Tibial artery (tissue), 4 donors: ENCODE results near the gene PEX6.

Experiments
- DNase-seq, 2 donors: peaks; one replicate each; pipeline ENCODE4 v3.0.0-alpha.2; 2019
- H3K27ac ChIP-seq, 2 donors: fragments of 200-600 bp; sonication (generic) in 1 of 2; 1 replicate in 1 of 2; 2 replicates in 1 of 2; pipeline ENCODE4 v1.5.1; 2018 to 2019; ENCODE audit warnings: mild to moderate bottlenecking in 1 of 2
- H3K27me3 ChIP-seq, 2 donors: fragments of 200-600 bp; sonication (generic) in 1 of 2; one replicate each; pipeline versions ENCODE4 v1.5.1 to v1.6.0; 2016 to 2019
- H3K36me3 ChIP-seq, 3 donors: fragments of 200-600 bp; sonication (generic) in 2 of 3; one replicate each; pipeline ENCODE4 v1.5.1; 2016 to 2019; ENCODE audit warnings: mild to moderate bottlenecking in 2 of 3
- H3K4me1 ChIP-seq, 4 donors: fragments of 200-600 bp; sonication (generic) in 2 of 4; 1 replicate in 3 of 4; 2 replicates in 1 of 4; pipeline ENCODE4 v1.5.1; 2016 to 2019
- H3K4me3 ChIP-seq, 2 donors: fragments of 200-600 bp; sonication (generic) in 1 of 2; 1 replicate in 1 of 2; 2 replicates in 1 of 2; pipeline ENCODE4 v1.5.1; 2018 to 2019; ENCODE audit warnings: mild to moderate bottlenecking in 2 of 2
- H3K9me3 ChIP-seq, 3 donors: fragments of 200-600 bp; sonication (generic) in 1 of 3; one replicate each; pipeline ENCODE4 v1.5.1; 2016 to 2019
- CTCF ChIP-seq, 2 experiments: fragments of 200-600 bp in 1 of 2; fragments of 450-650 bp in 1 of 2; IDR thresholded peaks; one replicate each; pipeline ENCODE4 v1.5.1; 2017 to 2019; ENCODE audit warnings: antibody characterized with exemption in 2 of 2, mild to moderate bottlenecking in 1 of 2, moderate library complexity in 1 of 2
- intact Hi-C: fragments of 100-400 bp; cut with DNase I; formaldehyde crosslinking; loops from one replicate; pipeline ENCODE4 v1.15.0; 2023; ENCODE audit warnings: low total_unique reads

Gene PEX6

GRCh38 chr6:42969431-42969830, 9.6 kb downstream of the PEX6 start:
- no peak overlapping the region for H3K4me3 ChIP-seq
- intact Hi-C loops, result no loop called here
- no peak overlapping the region for H3K27ac ChIP-seq
- H3K27me3 ChIP-seq, result no peaks in the 10 kb centered on the region
- H3K4me1 ChIP-seq, result no peaks in the 10 kb centered on the region
- peaks cover 37 to 67% (median 58%) of the 10 kb centered on the region in 3 donors for H3K36me3 ChIP-seq
- DNase-seq, result no peak
- TF ChIP-seq CTCF (IDR thresholded peaks at IDR 0.05), result no peak
- H3K9me3 ChIP-seq, result no peaks in the 10 kb centered on the region

GRCh38 chr6:42968783-42969182, 10.2 kb downstream of the PEX6 start:
- H3K36me3 ChIP-seq, result peaks cover 42 to 68% (median 65%) of the 10 kb centered on the region in 3 donors

GRCh38 chr6:42968126-42968701, 10.8 kb downstream of the PEX6 start:
- Histone ChIP-seq H3K27ac (no peak overlapping the region), H3K4me3 (no peak overlapping the region), H3K36me3 (peaks cover 42 to 70% (median 70%) of the 10 kb centered on the region in 3 donors), H3K9me3 (no peaks in the 10 kb centered on the region), H3K4me1 (no peaks in the 10 kb centered on the region), H3K27me3 (no peaks in the 10 kb centered on the region)
- no peak for DNase-seq
- intact Hi-C loops, result no loop called here
- TF ChIP-seq CTCF (IDR thresholded peaks at IDR 0.05), result no peak

More at GRCh38 chr6:42968783-42969182, 10.2 kb downstream of the PEX6 start:
- TF ChIP-seq CTCF (IDR thresholded peaks at IDR 0.05), result no peak
- intact Hi-C loops, result no loop called here
- Histone ChIP-seq H3K4me1 (no peaks in the 10 kb centered on the region), H3K27ac (no peak overlapping the region), H3K4me3 (no peak overlapping the region), H3K9me3 (no peaks in the 10 kb centered on the region), H3K27me3 (no peaks in the 10 kb centered on the region)
- DNase-seq, result no peak

GRCh38 chr6:42967228-42967627, 11.8 kb downstream of the PEX6 start:
- DNase-seq, result no peak
- H3K36me3 ChIP-seq, result peaks cover 42 to 80% (median 71%) of the 10 kb centered on the region in 3 donors
- intact Hi-C loops, result no loop called here
- no peak overlapping the region for H3K4me3 ChIP-seq
- no peak overlapping the region for H3K27ac ChIP-seq
- H3K9me3 ChIP-seq, result no peaks in the 10 kb centered on the region
- H3K27me3 ChIP-seq, result no peaks in the 10 kb centered on the region
- TF ChIP-seq CTCF (IDR thresholded peaks at IDR 0.05), result no peak
- no peaks in the 10 kb centered on the region for H3K4me1 ChIP-seq

GRCh38 chr6:42966571-42966970, 12.4 kb downstream of the PEX6 start:
- no peak for TF ChIP-seq CTCF (IDR thresholded peaks at IDR 0.05)
- H3K27me3 ChIP-seq, result no peaks in the 10 kb centered on the region
- intact Hi-C loops, result no loop called here
- no peak overlapping the region for H3K27ac ChIP-seq
- H3K4me3 ChIP-seq, result no peak overlapping the region
- no peaks in the 10 kb centered on the region for H3K4me1 ChIP-seq
- DNase-seq, result no peak
- peaks cover 42 to 84% (median 67%) of the 10 kb centered on the region in 3 donors for H3K36me3 ChIP-seq
- no peaks in the 10 kb centered on the region for H3K9me3 ChIP-seq
